ENCODE measurements around the gene RDH8.

The RDH8 gene

GRCh38 chr19:10005632-10006334 is 7.5 kb upstream of the RDH8 start:
- Histone ChIP-seq H4K91ac (ENCODE audit: low read length) (no peak overlapping the region), H3K23ac (ENCODE audit: low read length in 2 of 2) (no peak overlapping the region), H3K27ac (ENCODE audit: low read length, poor library complexity, severe bottlenecking) (no peak overlapping the region), H3K18ac (ENCODE audit: low read depth in 1 of 2, low read length in 2 of 2) (no peak overlapping the region), H3K79me1 (replicated peaks; ENCODE audit: low read length, poor library complexity, severe bottlenecking) (no peaks in the 10 kb centered on the region), H3K36me3 (ENCODE audit: control insufficient read depth in 1 of 2, insufficient read depth in 2 of 2, low read depth in 1 of 2, low read length in 2 of 2) (peaks cover 0 to 26% of the 10 kb centered on the region in 2 experiments), H3K14ac (ENCODE audit: low read length in 2 of 2) (no peak overlapping the region), H2BK12ac (ENCODE audit: low read length in 2 of 2) (no peak overlapping the region), H3K4ac (ENCODE audit: low read depth in 1 of 2, low read length in 2 of 2) (no peak overlapping the region), H2AFZ (ENCODE audit: low read depth, low read length) (no peak overlapping the region), H2BK15ac (ENCODE audit: low read depth, poor library complexity, severe bottlenecking) (peak overlapping the region; percentile 19), H3K9ac (ENCODE audit: low read length) (no peak overlapping the region), H3K27me3 (ENCODE audit: control insufficient read depth in 1 of 2, insufficient read depth in 1 of 2, low read length in 2 of 2) (peaks cover 0 to 23% of the 10 kb centered on the region in 2 experiments), H3K9me3 (ENCODE audit: control insufficient read depth, low read length) (no peaks in the 10 kb centered on the region), H4K8ac (ENCODE audit: low read length) (peak overlapping the region; percentile 23), H3K4me1 (ENCODE audit: control insufficient read depth, insufficient read depth, low read depth, low read length) (peaks cover 24% of the 10 kb centered on the region), H2BK120ac (ENCODE audit: low read depth, low read length) (no peak overlapping the region), H2BK5ac (ENCODE audit: low read depth, low read length, poor library complexity, severe bottlenecking) (no peak overlapping the region), H3K4me2 (ENCODE audit: low read length, poor library complexity, severe bottlenecking) (no peak overlapping the region), H2AK5ac (ENCODE audit: low read length, severe bottlenecking) (no peak overlapping the region), H3K4me3 (ENCODE audit: insufficient read depth in 1 of 2, low read depth in 1 of 2, low read length in 2 of 2) (no peak overlapping the region)
- WGBS = 93% methylated on average over 12 of the region's 17 CpGs
- no peak for DNase-seq

GRCh38 chr19:10006335-10006708 is 7.0 kb upstream of the RDH8 start:
- no peak overlapping the region for H2BK15ac ChIP-seq (ENCODE audit: low read depth, poor library complexity, severe bottlenecking)
- no peak overlapping the region for H4K91ac ChIP-seq (ENCODE audit: low read length)
- H3K27me3 ChIP-seq (ENCODE audit: control insufficient read depth in 1 of 2, insufficient read depth in 1 of 2, low read length in 2 of 2) = peaks cover 0 to 28% of the 10 kb centered on the region in 2 experiments
- no peak overlapping the region for H2BK5ac ChIP-seq (ENCODE audit: low read depth, low read length, poor library complexity, severe bottlenecking)
- no peak overlapping the region for H3K9ac ChIP-seq (ENCODE audit: low read length)
- 66% methylated on average over 4 of the region's 7 CpGs for WGBS
- no peaks in the 10 kb centered on the region for H3K9me3 ChIP-seq (ENCODE audit: control insufficient read depth, low read length)
- no peak overlapping the region for H2BK120ac ChIP-seq (ENCODE audit: low read depth, low read length)
- H3K4ac ChIP-seq (ENCODE audit: low read depth in 1 of 2, low read length in 2 of 2) = no peak overlapping the region
- no peak overlapping the region for H3K18ac ChIP-seq (ENCODE audit: low read depth in 1 of 2, low read length in 2 of 2)
- H3K79me1 ChIP-seq (replicated peaks; ENCODE audit: low read length, poor library complexity, severe bottlenecking) = no peaks in the 10 kb centered on the region
- peaks cover 25% of the 10 kb centered on the region for H3K4me1 ChIP-seq (ENCODE audit: control insufficient read depth, insufficient read depth, low read depth, low read length)
- no peak overlapping the region for H4K8ac ChIP-seq (ENCODE audit: low read length)
- no peak overlapping the region for H3K23ac ChIP-seq (ENCODE audit: low read length in 2 of 2)
- peaks cover 0 to 26% of the 10 kb centered on the region in 2 experiments for H3K36me3 ChIP-seq (ENCODE audit: control insufficient read depth in 1 of 2, insufficient read depth in 2 of 2, low read depth in 1 of 2, low read length in 2 of 2)
- H2BK12ac ChIP-seq (ENCODE audit: low read length in 2 of 2) = peak overlapping the region in 1 of 2 experiments; percentile 19
- H2AK5ac ChIP-seq (ENCODE audit: low read length, severe bottlenecking) = no peak overlapping the region
- no peak overlapping the region for H3K4me3 ChIP-seq (ENCODE audit: insufficient read depth in 1 of 2, low read depth in 1 of 2, low read length in 2 of 2)
- no peak overlapping the region for H3K27ac ChIP-seq (ENCODE audit: low read length, poor library complexity, severe bottlenecking)
- no peak overlapping the region for H3K14ac ChIP-seq (ENCODE audit: low read length in 2 of 2)
- H2AFZ ChIP-seq (ENCODE audit: low read depth, low read length) = no peak overlapping the region
- peak; percentile 33 for DNase-seq
- no peak overlapping the region for H3K4me2 ChIP-seq (ENCODE audit: low read length, poor library complexity, severe bottlenecking)

- H3K18ac ChIP-seq (ENCODE audit: low read depth in 1 of 2, low read length in 2 of 2) = no peak overlapping the region
- no peak overlapping the region for H3K9ac ChIP-seq (ENCODE audit: low read length)
- peaks cover 0 to 33% of the 10 kb centered on the region in 2 experiments for H3K27me3 ChIP-seq (ENCODE audit: control insufficient read depth in 1 of 2, insufficient read depth in 1 of 2, low read length in 2 of 2)
- H3K4me1 ChIP-seq (ENCODE audit: control insufficient read depth, insufficient read depth, low read depth, low read length) = peaks cover 25% of the 10 kb centered on the region
- no peak overlapping the region for H2BK120ac ChIP-seq (ENCODE audit: low read depth, low read length)
- no peak overlapping the region for H2BK12ac ChIP-seq (ENCODE audit: low read length in 2 of 2)
- H2AFZ ChIP-seq (ENCODE audit: low read depth, low read length) = no peak overlapping the region
- H3K4ac ChIP-seq (ENCODE audit: low read depth in 1 of 2, low read length in 2 of 2) = no peak overlapping the region
- H2AK5ac ChIP-seq (ENCODE audit: low read length, severe bottlenecking) = no peak overlapping the region
- peaks cover 0 to 26% of the 10 kb centered on the region in 2 experiments for H3K36me3 ChIP-seq (ENCODE audit: control insufficient read depth in 1 of 2, insufficient read depth in 2 of 2, low read depth in 1 of 2, low read length in 2 of 2)
- H2BK15ac ChIP-seq (ENCODE audit: low read depth, poor library complexity, severe bottlenecking) = no peak overlapping the region
- H3K27ac ChIP-seq (ENCODE audit: low read length, poor library complexity, severe bottlenecking) = no peak overlapping the region
- H2BK5ac ChIP-seq (ENCODE audit: low read depth, low read length, poor library complexity, severe bottlenecking) = no peak overlapping the region
- no peak overlapping the region for H4K8ac ChIP-seq (ENCODE audit: low read length)
- H4K91ac ChIP-seq (ENCODE audit: low read length) = no peak overlapping the region
- no peaks in the 10 kb centered on the region for H3K79me1 ChIP-seq (replicated peaks; ENCODE audit: low read length, poor library complexity, severe bottlenecking)
- no peak overlapping the region for H3K4me2 ChIP-seq (ENCODE audit: low read length, poor library complexity, severe bottlenecking)
- DNase-seq = no peak
- no peak overlapping the region for H3K23ac ChIP-seq (ENCODE audit: low read length in 2 of 2)
- no peak overlapping the region for H3K4me3 ChIP-seq (ENCODE audit: insufficient read depth in 1 of 2, low read depth in 1 of 2, low read length in 2 of 2)
- H3K14ac ChIP-seq (ENCODE audit: low read length in 2 of 2) = no peak overlapping the region
- no peaks in the 10 kb centered on the region for H3K9me3 ChIP-seq (ENCODE audit: control insufficient read depth, low read length)
These were observed 6.4 kb upstream of the RDH8 start for GRCh38 chr19:10006752-10007323.

GRCh38 chr19:10007371-10008183 is 5.7 kb upstream of the RDH8 start:
- Histone ChIP-seq H3K9me3 (ENCODE audit: control insufficient read depth, low read length) (no peaks in the 10 kb centered on the region), H2BK12ac (ENCODE audit: low read length in 2 of 2) (no peak overlapping the region), H2AFZ (ENCODE audit: low read depth, low read length) (no peak overlapping the region), H2AK5ac (ENCODE audit: low read length, severe bottlenecking) (no peak overlapping the region), H3K14ac (ENCODE audit: low read length in 2 of 2) (no peak overlapping the region), H3K4ac (ENCODE audit: low read depth in 1 of 2, low read length in 2 of 2) (no peak overlapping the region), H3K4me3 (ENCODE audit: insufficient read depth in 1 of 2, low read depth in 1 of 2, low read length in 2 of 2) (peak overlapping the region in 1 of 2 experiments; percentile 48), H3K79me1 (replicated peaks; ENCODE audit: low read length, poor library complexity, severe bottlenecking) (no peaks in the 10 kb centered on the region), H3K4me1 (ENCODE audit: control insufficient read depth, insufficient read depth, low read depth, low read length) (peaks cover 25% of the 10 kb centered on the region), H3K36me3 (ENCODE audit: control insufficient read depth in 1 of 2, insufficient read depth in 2 of 2, low read depth in 1 of 2, low read length in 2 of 2) (peaks cover 0 to 26% of the 10 kb centered on the region in 2 experiments), H3K4me2 (ENCODE audit: low read length, poor library complexity, severe bottlenecking) (no peak overlapping the region), H3K9ac (ENCODE audit: low read length) (no peak overlapping the region), H2BK5ac (ENCODE audit: low read depth, low read length, poor library complexity, severe bottlenecking) (no peak overlapping the region), H3K18ac (ENCODE audit: low read depth in 1 of 2, low read length in 2 of 2) (no peak overlapping the region), H2BK120ac (ENCODE audit: low read depth, low read length) (no peak overlapping the region), H4K8ac (ENCODE audit: low read length) (no peak overlapping the region), H3K27ac (ENCODE audit: low read length, poor library complexity, severe bottlenecking) (no peak overlapping the region), H2BK15ac (ENCODE audit: low read depth, poor library complexity, severe bottlenecking) (no peak overlapping the region), H3K27me3 (ENCODE audit: control insufficient read depth in 1 of 2, insufficient read depth in 1 of 2, low read length in 2 of 2) (peaks cover 3 to 40% of the 10 kb centered on the region in 2 experiments), H3K23ac (ENCODE audit: low read length in 2 of 2) (no peak overlapping the region), H4K91ac (ENCODE audit: low read length) (no peak overlapping the region)
- peak; percentile 84 for DNase-seq
- WGBS = 43% methylated on average over 13 of the region's 13 CpGs

Measured in mesenchymal stem cell (in vitro differentiated cells and primary cell).